ENCODE data around the gene ZNF423.

ZNF423 gene

GRCh38 chr16:49495596-49496355, 360.1 kb downstream of the ZNF423 start:
- Histone ChIP-seq H3K9me3 (ENCODE audit: control insufficient read depth, low read length) (no peaks in the 10 kb centered on the region), H3K36me3 (ENCODE audit: control insufficient read depth, insufficient read depth, low read length) (no peaks in the 10 kb centered on the region), H3K27me3 (ENCODE audit: control insufficient read depth, insufficient read depth, low read length) (no peaks in the 10 kb centered on the region), H3K27ac (no peak overlapping the region), H3K4me1 (peaks cover 4% of the 10 kb centered on the region), H3K4me3 (ENCODE audit: low read depth, low read length) (no peak overlapping the region), H3K79me2 (no peaks in the 10 kb centered on the region), H3K4me2 (ENCODE audit: low read length) (no peak overlapping the region), H2AFZ (no peak overlapping the region), H3K9ac (no peak overlapping the region)
- TF ChIP-seq CTCF (IDR thresholded peaks at IDR 0.05): no peak

GRCh38 chr16:49494891-49495566, 360.9 kb downstream of the ZNF423 start:
- Histone ChIP-seq H3K27ac (no peak overlapping the region), H3K9me3 (ENCODE audit: control insufficient read depth, low read length) (no peaks in the 10 kb centered on the region), H3K4me1 (peaks cover 4% of the 10 kb centered on the region), H2AFZ (no peak overlapping the region), H3K4me3 (ENCODE audit: low read depth, low read length) (no peak overlapping the region), H3K4me2 (ENCODE audit: low read length) (no peak overlapping the region), H3K27me3 (ENCODE audit: control insufficient read depth, insufficient read depth, low read length) (no peaks in the 10 kb centered on the region), H3K9ac (no peak overlapping the region), H3K36me3 (ENCODE audit: control insufficient read depth, insufficient read depth, low read length) (no peaks in the 10 kb centered on the region), H3K79me2 (no peaks in the 10 kb centered on the region)
- TF ChIP-seq CTCF (IDR thresholded peaks at IDR 0.05): no peak

- no peak overlapping the region for H2AFZ ChIP-seq
- no peak overlapping the region for H3K27ac ChIP-seq
- H3K9me3 ChIP-seq (ENCODE audit: control insufficient read depth, low read length): no peaks in the 10 kb centered on the region
- H3K9ac ChIP-seq: no peak overlapping the region
- TF ChIP-seq CTCF (IDR thresholded peaks at IDR 0.05): no peak
- H3K27me3 ChIP-seq (ENCODE audit: control insufficient read depth, insufficient read depth, low read length): no peaks in the 10 kb centered on the region
- no peaks in the 10 kb centered on the region for H3K79me2 ChIP-seq
- H3K4me1 ChIP-seq: peaks cover 4% of the 10 kb centered on the region
- H3K4me3 ChIP-seq (ENCODE audit: low read depth, low read length): no peak overlapping the region
- no peak overlapping the region for H3K4me2 ChIP-seq (ENCODE audit: low read length)
- no peaks in the 10 kb centered on the region for H3K36me3 ChIP-seq (ENCODE audit: control insufficient read depth, insufficient read depth, low read length)
Observed at GRCh38 chr16:49494474-49494873, 361.4 kb downstream of the ZNF423 start.

GRCh38 chr16:49493836-49494235, 362.1 kb downstream of the ZNF423 start:
- H3K27ac ChIP-seq: no peak overlapping the region
- TF ChIP-seq CTCF (IDR thresholded peaks at IDR 0.05): no peak
- no peaks in the 10 kb centered on the region for H3K36me3 ChIP-seq (ENCODE audit: control insufficient read depth, insufficient read depth, low read length)
- H3K4me3 ChIP-seq (ENCODE audit: low read depth, low read length): no peak overlapping the region
- no peaks in the 10 kb centered on the region for H3K27me3 ChIP-seq (ENCODE audit: control insufficient read depth, insufficient read depth, low read length)
- no peaks in the 10 kb centered on the region for H3K9me3 ChIP-seq (ENCODE audit: control insufficient read depth, low read length)
- no peak overlapping the region for H3K9ac ChIP-seq
- no peak overlapping the region for H2AFZ ChIP-seq
- no peaks in the 10 kb centered on the region for H3K79me2 ChIP-seq
- H3K4me2 ChIP-seq (ENCODE audit: low read length): no peak overlapping the region
- H3K4me1 ChIP-seq: peaks cover 4% of the 10 kb centered on the region
